Cardiac fibroblast (primary cell): ENCODE measurements around the gene ELP1.
A peak's percentile ranks its signal among the peaks of the same experiment; 100 is the strongest.

Source experiments
- DNase-seq, 2 donors: peaks; one replicate each; pipeline versions ENCODE4 v3.0.0 to v3.0.0-alpha.2; 2010; ENCODE audit warnings: low read depth in 2 of 2
- H3K4me3 ChIP-seq, 2 donors: replicated peaks in 1 of 2; 1 replicate in 1 of 2; 2 replicates in 1 of 2; pipeline ENCODE4 v1.5.1; 2011; ENCODE audit warnings: low read depth in 2 of 2, low read length in 2 of 2, mild to moderate bottlenecking in 2 of 2, moderate library complexity in 1 of 2
- CTCF ChIP-seq: IDR thresholded peaks from one replicate; pipeline ENCODE4 v1.5.1; 2011; ENCODE audit warnings: low read depth, mild to moderate bottlenecking, low read length, inconsistent platforms

The ELP1 gene

GRCh38 chr9:108967916-108968315 is 34.0 kb upstream of the ELP1 start:
- no peak for TF ChIP-seq CTCF

GRCh38 chr9:108963459-108964143 is 29.7 kb upstream of the ELP1 start:
- no peak overlapping the region for H3K4me3 ChIP-seq
- TF ChIP-seq CTCF: no peak
- peak; percentile 22 to 41 for DNase-seq

More at GRCh38 chr9:108967916-108968315, 34.0 kb upstream of the ELP1 start:
- no peak for DNase-seq
- no peak overlapping the region for H3K4me3 ChIP-seq

- DNase-seq: no peak
- H3K4me3 ChIP-seq: no peak overlapping the region
- no peak for TF ChIP-seq CTCF
These were observed 27.2 kb upstream of the ELP1 start for GRCh38 chr9:108961151-108961550.

- no peak for TF ChIP-seq CTCF
- no peak for DNase-seq
- H3K4me3 ChIP-seq: no peak overlapping the region
These were observed 26.4 kb upstream of the ELP1 start for GRCh38 chr9:108960331-108960730.

- no peak for TF ChIP-seq CTCF
- H3K4me3 ChIP-seq: no peak overlapping the region
- no peak for DNase-seq
These were observed 22.7 kb upstream of the ELP1 start for GRCh38 chr9:108956631-108957026.

GRCh38 chr9:108956022-108956630 is 22.2 kb upstream of the ELP1 start:
- no peak for TF ChIP-seq CTCF
- no peak for DNase-seq
- no peak overlapping the region for H3K4me3 ChIP-seq
